Glutamatergic neuron (in vitro differentiated cells): ENCODE results near the gene TMEM61. TPM values are rescaled to one million over a fixed set of nuclear protein-coding genes. Genes with fewer than 3 reads are reported as not detected.

Experiments
- DNase-seq: peaks from one replicate; pipeline ENCODE4 v3.0.0; 2022
- H3K27ac Mint-ChIP-seq: one replicate; pipeline ENCODE4 v1.8.0; 2020; ENCODE audit warnings: mild to moderate bottlenecking, mixed read lengths, inconsistent platforms; ENCODE audit not compliant: unreplicated experiment
- H3K27me3 Mint-ChIP-seq: one replicate; pipeline ENCODE4 v1.8.0; 2020; ENCODE audit warnings: mild to moderate bottlenecking, moderate library complexity, mixed read lengths, inconsistent platforms; ENCODE audit not compliant: unreplicated experiment
- H3K36me3 Mint-ChIP-seq: one replicate; pipeline ENCODE4 v1.8.0; 2020; ENCODE audit warnings: mild to moderate bottlenecking, mixed read lengths, inconsistent platforms; ENCODE audit not compliant: unreplicated experiment
- H3K4me1 Mint-ChIP-seq: one replicate; pipeline ENCODE4 v1.8.0; 2020; ENCODE audit warnings: mild to moderate bottlenecking, low read depth, mixed read lengths, inconsistent platforms; ENCODE audit not compliant: unreplicated experiment
- H3K4me3 Mint-ChIP-seq: one replicate; pipeline ENCODE4 v1.8.0; 2020; ENCODE audit warnings: mild to moderate bottlenecking, mixed read lengths, inconsistent platforms; ENCODE audit not compliant: unreplicated experiment
- H3K9me3 Mint-ChIP-seq: one replicate; pipeline ENCODE4 v1.8.0; 2020; ENCODE audit warnings: mild to moderate bottlenecking, moderate library complexity, mixed read lengths, inconsistent platforms; ENCODE audit not compliant: unreplicated experiment
- total RNA-seq: library from RNA; stranded (reverse); fragmentation: NEBNext Ultra II Directional; extraction: Animal tissue kit (Norgen Biotek cat#: 25700); gene quantifications from one replicate; pipeline ENCODE4 v1.2.1, GENCODE V29; 2021; ENCODE audit not compliant: unreplicated experiment
- TF ChIP-seq, protein P1 (sequence below): fragments of 200-600 bp; sonication (generic); IDR thresholded peaks from one replicate; pipeline ENCODE4 v1.5.0; 2021; ENCODE audit not compliant: partially characterized antibody, unreplicated experiment

TMEM61 gene
- total RNA-seq, 1 donor from 2014 or later, result not detected

DNA sequence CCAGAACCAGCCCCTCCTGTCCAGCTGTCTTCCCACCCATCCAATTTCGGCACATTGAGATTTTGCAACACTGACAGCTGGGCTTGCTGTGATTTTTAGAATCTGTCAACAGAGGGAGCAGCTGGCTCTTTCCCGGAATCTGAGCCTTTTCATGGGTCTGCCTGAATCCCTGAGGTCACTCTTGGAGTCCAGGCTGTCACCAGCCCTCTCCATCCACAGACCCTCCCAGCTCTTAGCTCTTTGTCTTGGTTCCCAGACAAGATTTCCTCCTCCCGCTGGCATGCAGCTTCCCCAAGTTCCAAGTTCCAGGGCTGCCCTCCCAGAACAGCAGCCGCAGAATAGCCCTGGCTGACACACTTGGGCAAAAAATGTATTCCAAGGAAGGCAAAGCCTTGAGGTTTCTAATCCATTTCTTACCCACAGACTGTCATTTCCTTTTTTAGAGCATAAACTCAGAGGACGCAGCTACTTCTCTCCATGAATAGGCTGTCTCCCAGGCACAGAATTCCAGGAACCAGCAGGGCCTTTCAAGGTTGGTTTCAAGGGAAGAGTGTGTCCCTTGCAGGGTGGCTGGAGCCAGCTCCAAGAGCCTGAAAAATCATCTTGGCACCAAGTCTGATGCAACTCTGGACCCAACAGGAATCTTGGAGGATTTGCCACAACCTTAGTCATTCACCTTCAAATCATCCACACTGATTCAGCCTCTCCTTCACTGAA lies 7.1 kb upstream of the TMEM61 start:
- TF ChIP-seq, protein P1, sequence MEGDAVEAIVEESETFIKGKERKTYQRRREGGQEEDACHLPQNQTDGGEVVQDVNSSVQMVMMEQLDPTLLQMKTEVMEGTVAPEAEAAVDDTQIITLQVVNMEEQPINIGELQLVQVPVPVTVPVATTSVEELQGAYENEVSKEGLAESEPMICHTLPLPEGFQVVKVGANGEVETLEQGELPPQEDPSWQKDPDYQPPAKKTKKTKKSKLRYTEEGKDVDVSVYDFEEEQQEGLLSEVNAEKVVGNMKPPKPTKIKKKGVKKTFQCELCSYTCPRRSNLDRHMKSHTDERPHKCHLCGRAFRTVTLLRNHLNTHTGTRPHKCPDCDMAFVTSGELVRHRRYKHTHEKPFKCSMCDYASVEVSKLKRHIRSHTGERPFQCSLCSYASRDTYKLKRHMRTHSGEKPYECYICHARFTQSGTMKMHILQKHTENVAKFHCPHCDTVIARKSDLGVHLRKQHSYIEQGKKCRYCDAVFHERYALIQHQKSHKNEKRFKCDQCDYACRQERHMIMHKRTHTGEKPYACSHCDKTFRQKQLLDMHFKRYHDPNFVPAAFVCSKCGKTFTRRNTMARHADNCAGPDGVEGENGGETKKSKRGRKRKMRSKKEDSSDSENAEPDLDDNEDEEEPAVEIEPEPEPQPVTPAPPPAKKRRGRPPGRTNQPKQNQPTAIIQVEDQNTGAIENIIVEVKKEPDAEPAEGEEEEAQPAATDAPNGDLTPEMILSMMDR, result no peak
- Mint-ChIP-seq H3K4me3 (peak overlapping the region; percentile 14), H3K9me3 (peaks cover 9% of the 10 kb centered on the region), H3K36me3 (no peaks in the 10 kb centered on the region), H3K4me1 (peaks cover 21% of the 10 kb centered on the region), H3K27ac (peak overlapping the region; percentile 99), H3K27me3 (peaks cover 10% of the 10 kb centered on the region)
- DNase-seq, result peak; percentile 60

DNA sequence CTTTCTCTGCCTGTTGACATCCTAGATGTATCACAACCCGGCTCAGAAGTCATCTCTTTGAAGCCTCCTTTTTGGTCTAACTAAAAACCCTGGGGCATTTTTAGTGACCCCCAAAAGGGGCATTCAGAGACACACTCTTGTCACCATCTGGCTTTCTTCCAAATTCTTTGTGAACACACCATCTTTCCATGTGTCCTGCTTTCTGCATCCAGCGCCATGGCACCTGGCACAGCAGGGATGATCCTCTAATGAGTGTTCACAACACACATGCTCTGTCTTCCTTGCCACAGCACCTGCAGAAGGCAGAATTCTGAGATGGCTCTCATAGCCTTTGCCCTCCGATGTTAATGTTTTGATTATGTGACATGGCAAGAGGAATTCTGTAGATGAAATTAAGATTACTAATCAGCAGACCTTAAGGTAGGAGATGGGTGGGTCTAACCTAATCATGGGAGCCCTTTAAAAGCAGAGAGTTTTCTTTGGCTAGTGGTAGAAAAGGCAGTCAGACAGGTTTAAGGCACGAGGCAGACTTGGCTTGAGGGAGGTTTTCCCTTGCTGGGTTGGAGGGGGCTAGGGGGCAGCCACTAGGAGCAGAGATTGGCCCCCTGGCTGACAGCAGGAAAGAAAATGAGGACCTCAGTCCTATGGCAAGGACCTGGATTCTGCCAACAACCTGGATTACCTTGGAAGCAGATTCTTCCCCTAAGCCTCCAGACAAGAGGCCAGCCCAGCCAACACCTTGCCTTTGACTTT lies 4.9 kb upstream of the TMEM61 start:
- Mint-ChIP-seq H3K36me3 (no peaks in the 10 kb centered on the region), H3K4me3 (no peak overlapping the region), H3K9me3 (peaks cover 9% of the 10 kb centered on the region), H3K27me3 (peaks cover 12% of the 10 kb centered on the region), H3K27ac (no peak overlapping the region), H3K4me1 (peaks cover 23% of the 10 kb centered on the region)
- DNase-seq, result no peak
- TF ChIP-seq, protein P1, result no peak

DNA sequence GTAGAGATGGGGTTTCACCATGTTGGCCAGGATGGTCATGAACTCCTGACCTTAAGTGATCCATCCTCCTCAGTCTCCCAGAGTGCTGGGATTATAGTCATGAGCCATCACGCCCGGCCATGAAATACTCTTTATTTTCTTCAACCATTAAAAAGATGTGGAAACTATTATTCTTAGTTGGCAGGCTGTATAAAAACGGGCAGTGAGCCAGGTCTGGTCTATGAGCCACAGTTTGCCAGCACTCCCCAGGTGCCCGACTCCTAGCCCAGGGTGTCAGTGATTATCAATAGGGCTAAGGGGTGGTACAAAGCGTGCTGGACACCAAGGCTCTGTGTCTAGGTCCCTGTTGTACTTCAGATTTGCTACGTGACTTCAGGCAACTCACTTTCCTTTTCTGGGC lies 3.7 kb upstream of the TMEM61 start:
- DNase-seq, result no peak
- Mint-ChIP-seq H3K27ac (no peak overlapping the region), H3K27me3 (peaks cover 18% of the 10 kb centered on the region)

DNA sequence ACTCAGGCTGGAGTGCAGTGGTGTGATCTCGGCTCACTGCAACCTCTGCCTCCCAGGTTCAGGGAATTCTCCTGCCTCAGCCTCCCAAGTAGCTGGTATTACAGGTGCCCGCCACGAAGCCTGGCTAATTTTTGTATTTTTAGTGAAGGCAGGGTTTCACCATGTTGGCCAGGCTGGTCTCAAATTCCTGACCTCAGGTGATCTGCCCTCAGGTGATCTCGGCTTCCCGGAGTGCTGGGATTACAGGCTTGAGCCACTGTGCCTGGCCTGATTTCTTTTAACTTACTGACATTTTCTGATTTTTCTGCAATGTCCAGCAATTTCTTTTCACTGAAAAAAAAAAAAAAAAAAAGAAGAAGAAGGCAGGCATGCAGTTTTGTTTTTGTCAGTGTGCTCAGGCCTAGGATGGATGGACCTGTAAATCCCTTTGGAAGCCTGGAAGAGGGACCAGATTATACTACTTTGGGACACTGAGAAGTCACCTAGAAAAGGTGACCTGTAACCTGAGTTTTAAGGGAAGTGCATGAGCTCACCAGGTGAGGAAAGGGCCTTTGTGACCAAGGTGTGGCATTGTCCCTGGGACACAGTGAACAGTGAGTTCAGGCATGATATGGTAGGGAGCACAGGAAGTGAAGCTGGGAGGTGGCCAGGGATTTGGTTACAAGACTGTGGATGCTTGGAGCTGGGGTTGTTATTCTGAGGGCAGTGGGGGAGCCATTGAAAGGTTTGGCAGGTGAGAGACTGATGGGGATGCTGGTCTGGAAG lies 2.7 kb upstream of the TMEM61 start:
- H3K27ac Mint-ChIP-seq, result no peak overlapping the region
- TF ChIP-seq, protein P1, result no peak
- H3K9me3 Mint-ChIP-seq, result peaks cover 11% of the 10 kb centered on the region
- H3K4me3 Mint-ChIP-seq, result no peak overlapping the region
- H3K27me3 Mint-ChIP-seq, result peaks cover 19% of the 10 kb centered on the region
- H3K36me3 Mint-ChIP-seq, result no peaks in the 10 kb centered on the region
- no peak for DNase-seq
- peaks cover 22% of the 10 kb centered on the region for H3K4me1 Mint-ChIP-seq

More for the DNA sequence above, 3.7 kb upstream of the TMEM61 start:
- TF ChIP-seq, protein P1, result no peak
- H3K36me3 Mint-ChIP-seq, result no peaks in the 10 kb centered on the region
- peaks cover 23% of the 10 kb centered on the region for H3K4me1 Mint-ChIP-seq
- no peak overlapping the region for H3K4me3 Mint-ChIP-seq
- H3K9me3 Mint-ChIP-seq, result peaks cover 11% of the 10 kb centered on the region
